ENCODE measurements around the gene UVRAG.

DNA sequence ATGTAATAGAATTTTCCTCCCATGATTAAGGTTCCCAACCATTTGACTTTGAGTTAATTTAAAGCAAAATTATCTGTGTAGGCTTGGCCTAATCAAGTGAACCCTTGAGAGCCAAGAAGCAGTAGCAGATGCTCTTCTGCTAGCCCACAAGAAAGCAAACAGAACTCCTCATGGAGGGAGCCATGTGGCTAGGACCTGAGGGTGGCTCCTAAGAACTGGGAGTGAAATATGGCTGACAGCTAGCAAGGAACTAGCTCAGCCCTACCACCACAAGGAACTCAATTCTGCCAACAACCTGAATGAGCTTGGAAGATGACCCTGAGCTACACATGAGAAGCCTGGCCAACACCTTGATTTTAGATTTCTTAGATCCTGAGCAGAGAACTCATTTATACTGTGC is 223.6 kb downstream of the UVRAG start:
- TF ChIP-seq, protein P1, sequence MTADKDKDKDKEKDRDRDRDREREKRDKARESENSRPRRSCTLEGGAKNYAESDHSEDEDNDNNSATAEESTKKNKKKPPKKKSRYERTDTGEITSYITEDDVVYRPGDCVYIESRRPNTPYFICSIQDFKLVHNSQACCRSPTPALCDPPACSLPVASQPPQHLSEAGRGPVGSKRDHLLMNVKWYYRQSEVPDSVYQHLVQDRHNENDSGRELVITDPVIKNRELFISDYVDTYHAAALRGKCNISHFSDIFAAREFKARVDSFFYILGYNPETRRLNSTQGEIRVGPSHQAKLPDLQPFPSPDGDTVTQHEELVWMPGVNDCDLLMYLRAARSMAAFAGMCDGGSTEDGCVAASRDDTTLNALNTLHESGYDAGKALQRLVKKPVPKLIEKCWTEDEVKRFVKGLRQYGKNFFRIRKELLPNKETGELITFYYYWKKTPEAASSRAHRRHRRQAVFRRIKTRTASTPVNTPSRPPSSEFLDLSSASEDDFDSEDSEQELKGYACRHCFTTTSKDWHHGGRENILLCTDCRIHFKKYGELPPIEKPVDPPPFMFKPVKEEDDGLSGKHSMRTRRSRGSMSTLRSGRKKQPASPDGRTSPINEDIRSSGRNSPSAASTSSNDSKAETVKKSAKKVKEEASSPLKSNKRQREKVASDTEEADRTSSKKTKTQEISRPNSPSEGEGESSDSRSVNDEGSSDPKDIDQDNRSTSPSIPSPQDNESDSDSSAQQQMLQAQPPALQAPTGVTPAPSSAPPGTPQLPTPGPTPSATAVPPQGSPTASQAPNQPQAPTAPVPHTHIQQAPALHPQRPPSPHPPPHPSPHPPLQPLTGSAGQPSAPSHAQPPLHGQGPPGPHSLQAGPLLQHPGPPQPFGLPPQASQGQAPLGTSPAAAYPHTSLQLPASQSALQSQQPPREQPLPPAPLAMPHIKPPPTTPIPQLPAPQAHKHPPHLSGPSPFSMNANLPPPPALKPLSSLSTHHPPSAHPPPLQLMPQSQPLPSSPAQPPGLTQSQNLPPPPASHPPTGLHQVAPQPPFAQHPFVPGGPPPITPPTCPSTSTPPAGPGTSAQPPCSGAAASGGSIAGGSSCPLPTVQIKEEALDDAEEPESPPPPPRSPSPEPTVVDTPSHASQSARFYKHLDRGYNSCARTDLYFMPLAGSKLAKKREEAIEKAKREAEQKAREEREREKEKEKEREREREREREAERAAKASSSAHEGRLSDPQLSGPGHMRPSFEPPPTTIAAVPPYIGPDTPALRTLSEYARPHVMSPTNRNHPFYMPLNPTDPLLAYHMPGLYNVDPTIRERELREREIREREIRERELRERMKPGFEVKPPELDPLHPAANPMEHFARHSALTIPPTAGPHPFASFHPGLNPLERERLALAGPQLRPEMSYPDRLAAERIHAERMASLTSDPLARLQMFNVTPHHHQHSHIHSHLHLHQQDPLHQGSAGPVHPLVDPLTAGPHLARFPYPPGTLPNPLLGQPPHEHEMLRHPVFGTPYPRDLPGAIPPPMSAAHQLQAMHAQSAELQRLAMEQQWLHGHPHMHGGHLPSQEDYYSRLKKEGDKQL (CRISPR knock-in tag; IDR thresholded peaks at IDR 0.05; ENCODE audit: low read depth) = no peak
- TF ChIP-seq ADNP (CRISPR knock-in tag; IDR thresholded peaks at IDR 0.05) (no peak), HNRNPH1 (optimal IDR thresholded peaks at IDR 0.05; ENCODE audit: low read depth, low read length) (no peak), EP300 (IDR thresholded peaks at IDR 0.05; ENCODE audit: low read depth in 2 of 2, low read length in 2 of 2) (no peak), EP300 (CRISPR knock-in tag; IDR thresholded peaks at IDR 0.05; ENCODE audit: borderline replicate concordance) (no peak), RBM22 (optimal IDR thresholded peaks at IDR 0.05; ENCODE audit: low read length) (no peak)
- TF ChIP-seq, protein P2, sequence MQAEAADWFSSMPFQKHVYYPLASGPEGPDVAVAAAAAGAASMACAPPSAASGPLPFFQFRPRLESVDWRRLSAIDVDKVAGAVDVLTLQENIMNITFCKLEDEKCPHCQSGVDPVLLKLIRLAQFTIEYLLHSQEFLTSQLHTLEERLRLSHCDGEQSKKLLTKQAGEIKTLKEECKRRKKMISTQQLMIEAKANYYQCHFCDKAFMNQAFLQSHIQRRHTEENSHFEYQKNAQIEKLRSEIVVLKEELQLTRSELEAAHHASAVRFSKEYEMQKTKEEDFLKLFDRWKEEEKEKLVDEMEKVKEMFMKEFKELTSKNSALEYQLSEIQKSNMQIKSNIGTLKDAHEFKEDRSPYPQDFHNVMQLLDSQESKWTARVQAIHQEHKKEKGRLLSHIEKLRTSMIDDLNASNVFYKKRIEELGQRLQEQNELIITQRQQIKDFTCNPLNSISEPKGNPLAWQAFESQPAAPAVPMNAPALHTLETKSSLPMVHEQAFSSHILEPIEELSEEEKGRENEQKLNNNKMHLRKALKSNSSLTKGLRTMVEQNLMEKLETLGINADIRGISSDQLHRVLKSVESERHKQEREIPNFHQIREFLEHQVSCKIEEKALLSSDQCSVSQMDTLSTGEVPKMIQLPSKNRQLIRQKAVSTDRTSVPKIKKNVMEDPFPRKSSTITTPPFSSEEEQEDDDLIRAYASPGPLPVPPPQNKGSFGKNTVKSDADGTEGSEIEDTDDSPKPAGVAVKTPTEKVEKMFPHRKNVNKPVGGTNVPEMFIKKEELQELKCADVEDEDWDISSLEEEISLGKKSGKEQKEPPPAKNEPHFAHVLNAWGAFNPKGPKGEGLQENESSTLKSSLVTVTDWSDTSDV (CRISPR knock-in tag; IDR thresholded peaks at IDR 0.05) = no peak
- TF ChIP-seq, protein P3, sequence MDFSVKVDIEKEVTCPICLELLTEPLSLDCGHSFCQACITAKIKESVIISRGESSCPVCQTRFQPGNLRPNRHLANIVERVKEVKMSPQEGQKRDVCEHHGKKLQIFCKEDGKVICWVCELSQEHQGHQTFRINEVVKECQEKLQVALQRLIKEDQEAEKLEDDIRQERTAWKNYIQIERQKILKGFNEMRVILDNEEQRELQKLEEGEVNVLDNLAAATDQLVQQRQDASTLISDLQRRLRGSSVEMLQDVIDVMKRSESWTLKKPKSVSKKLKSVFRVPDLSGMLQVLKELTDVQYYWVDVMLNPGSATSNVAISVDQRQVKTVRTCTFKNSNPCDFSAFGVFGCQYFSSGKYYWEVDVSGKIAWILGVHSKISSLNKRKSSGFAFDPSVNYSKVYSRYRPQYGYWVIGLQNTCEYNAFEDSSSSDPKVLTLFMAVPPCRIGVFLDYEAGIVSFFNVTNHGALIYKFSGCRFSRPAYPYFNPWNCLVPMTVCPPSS (IDR thresholded peaks at IDR 0.05) = no peak

Data from HepG2 (cell line).